Measurements from ENCODE around the gene POLG2.
A peak's percentile ranks its signal among the peaks of the same experiment; 100 is the strongest.

Gene POLG2

GRCh38 chr17:64496786-64497564 is at the start of gene POLG2:
TSS of gene POLG2 (minus strand) at chr17:64497054. CDS start at chr17:64496968, 86 bp downstream.
- DNase-seq (ENCODE audit: low spot score), result peak; percentile 92

GRCh38 chr17:64544742-64545141 is 47.9 kb upstream of the POLG2 start:
- no peak for DNase-seq (ENCODE audit: low spot score)

DNA sequence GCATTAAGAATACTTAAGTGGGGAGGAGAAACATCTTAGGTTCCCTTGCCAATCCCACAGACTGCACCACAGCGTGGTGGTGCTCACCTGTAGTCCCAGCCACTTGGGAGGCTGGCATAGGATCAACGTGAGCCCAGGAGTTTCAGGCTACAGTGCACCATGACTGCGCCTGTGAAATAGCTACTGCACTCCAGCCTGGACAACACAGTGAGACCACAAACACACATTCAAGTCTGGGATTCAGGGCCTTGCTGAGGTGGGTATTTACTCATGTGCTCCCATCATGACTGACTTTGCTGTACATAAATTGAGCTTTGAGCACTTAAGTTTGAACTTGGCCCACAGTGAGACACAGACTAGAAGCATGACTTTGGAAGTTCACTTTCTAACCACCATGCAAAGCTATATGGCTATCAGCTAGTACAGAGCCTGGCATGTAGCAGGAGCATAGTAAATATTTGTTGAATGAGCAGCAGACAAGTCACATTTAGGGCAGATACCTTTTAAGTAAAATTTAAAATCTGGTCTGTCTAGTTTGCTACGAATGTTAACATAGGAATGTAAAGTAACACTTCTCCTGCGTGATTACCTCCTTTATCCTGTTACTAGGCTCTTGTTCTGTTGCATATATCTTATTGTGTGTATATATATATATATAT is 43.4 kb upstream of the POLG2 start:
- no peak for DNase-seq (ENCODE audit: low spot score)

DNA sequence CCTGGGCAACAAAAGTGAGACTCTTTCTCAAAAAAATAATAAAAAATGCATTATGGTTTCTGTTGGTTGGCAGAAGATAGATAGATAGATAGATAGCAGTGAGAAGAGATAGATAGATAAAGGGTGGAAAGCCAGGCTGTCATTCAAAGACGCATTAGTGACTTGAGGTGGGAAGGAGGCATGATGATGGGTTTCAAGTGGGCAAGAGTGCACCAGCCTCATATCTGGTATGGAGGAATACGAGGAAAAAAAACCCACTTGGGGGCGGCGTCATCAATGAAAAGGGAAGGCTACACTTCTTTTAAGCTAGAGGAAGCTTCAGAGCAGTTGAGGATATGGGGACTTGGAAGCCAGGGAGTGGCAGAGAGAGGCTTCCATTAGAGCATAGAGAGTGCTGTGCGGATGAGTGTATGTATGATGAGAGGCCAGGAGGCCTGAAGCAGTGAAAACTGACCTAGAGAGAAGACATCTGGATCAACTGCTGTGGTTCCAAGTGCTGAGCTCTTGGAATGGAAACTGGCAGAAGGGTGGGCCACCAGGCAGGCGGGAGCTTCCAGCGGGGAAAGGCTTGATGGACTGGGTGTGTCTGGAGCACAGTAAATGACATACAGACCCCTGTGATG is 41.8 kb upstream of the POLG2 start:
- DNase-seq (ENCODE audit: low spot score), result no peak

GRCh38 chr17:64537488-64537887 is 40.6 kb upstream of the POLG2 start:
- DNase-seq (ENCODE audit: low spot score), result peak; percentile 64

DNA sequence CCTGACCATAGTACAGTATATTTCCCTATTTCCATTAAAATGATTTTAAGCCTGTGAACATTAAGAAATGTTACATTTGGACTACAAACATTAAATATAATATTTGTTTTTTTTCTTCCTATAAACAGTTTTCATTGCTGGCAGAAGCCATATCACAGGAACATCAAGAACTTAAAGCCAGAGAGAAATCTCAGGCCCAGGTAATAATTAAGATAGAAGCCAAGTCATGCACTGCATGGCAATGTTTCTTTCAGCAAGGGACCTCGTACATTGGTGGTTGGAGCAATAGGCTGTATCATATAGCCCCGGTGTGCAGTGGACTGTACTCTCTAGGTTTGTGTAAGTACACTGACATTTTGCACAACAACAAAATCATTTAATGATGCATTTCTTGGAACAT is 40.1 kb upstream of the POLG2 start:
- DNase-seq (ENCODE audit: low spot score), result no peak

DNA sequence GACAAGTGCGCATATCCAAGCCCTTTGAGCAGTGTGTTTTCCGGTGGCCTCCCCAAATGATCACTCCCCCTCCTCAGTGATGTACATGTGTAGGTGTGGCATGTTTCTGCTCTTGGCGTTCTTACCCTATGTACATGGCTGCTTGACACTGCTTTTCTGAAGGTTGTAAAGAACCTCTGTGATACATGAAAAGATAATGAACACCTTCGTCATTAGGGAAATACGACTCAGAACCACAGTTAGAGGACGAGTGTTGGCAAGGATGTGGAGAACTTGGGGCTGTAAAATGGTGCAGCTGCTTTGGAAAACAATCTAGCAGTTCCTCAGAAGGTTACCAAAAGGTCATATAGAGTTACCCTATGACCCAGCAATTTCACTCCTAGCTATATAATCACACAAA is 38.5 kb upstream of the POLG2 start:
- no peak for DNase-seq (ENCODE audit: low spot score)

GRCh38 chr17:64534187-64534586 is 37.3 kb upstream of the POLG2 start:
- DNase-seq (ENCODE audit: low spot score), result peak; percentile 33

DNA sequence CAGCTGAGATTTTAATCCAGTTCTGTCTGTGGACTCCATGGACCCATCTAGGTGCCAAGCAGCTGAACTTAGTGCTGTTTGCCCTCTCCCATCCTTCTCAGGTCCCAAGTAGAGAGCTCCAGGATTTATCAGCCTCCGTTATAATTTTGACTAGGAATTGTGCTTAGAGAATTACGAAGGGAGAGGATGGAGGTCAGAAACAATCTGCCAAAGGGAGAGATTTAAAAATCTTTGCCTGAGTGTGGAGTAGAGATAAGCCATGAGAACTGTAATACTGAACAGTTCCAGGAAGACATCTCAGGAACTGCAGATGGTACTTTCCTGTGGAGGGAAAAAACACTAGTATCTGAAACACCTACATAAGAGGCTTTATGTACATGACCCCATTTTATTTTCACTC is 36.9 kb upstream of the POLG2 start:
- DNase-seq (ENCODE audit: low spot score), result peak; percentile 47

GRCh38 chr17:64532409-64532808 is 35.6 kb upstream of the POLG2 start:
- no peak for DNase-seq (ENCODE audit: low spot score)

DNA sequence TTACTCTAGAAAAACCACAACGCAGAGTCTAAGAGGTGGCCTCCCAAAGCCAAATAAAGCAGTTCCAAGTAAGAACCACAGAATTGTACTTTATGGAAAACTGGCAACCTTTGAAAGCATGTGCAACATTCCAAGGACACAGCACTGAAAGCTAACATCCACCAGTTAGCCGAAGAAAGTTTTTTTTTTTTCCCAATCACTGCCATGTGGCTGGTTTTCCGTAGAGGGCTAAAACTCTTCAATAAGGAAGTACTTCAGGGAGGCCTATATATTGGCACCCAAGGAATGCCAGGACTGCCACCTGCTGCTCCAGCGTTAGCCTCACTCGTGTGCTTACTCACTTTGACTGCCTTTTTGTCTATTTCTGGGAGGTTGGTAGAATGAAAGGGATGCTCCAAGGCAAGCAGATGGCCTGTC is 35.1 kb upstream of the POLG2 start:
- DNase-seq (ENCODE audit: low spot score), result no peak

DNA sequence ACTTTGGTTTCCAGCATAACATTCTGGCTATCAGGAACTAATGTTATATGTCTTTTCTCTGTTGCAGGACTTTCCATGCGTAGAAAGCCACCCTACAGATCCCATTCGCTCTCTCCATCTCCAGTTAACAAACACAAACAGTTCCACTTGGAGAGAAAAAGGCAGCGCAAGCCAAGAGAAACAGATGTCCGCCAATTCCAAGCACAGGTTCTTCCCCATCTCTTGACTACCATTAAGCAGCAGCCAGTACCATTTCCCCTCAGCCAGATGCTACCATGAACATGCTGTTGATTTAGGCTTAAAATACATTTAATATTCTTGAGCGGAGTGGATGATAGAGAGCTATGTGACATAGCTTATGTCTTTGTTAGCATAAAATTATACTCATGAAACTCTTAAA is 32.4 kb upstream of the POLG2 start:
- no peak for DNase-seq (ENCODE audit: low spot score)

GRCh38 chr17:64527914-64528313 is 31.1 kb upstream of the POLG2 start:
- DNase-seq (ENCODE audit: low spot score), result no peak

DNA sequence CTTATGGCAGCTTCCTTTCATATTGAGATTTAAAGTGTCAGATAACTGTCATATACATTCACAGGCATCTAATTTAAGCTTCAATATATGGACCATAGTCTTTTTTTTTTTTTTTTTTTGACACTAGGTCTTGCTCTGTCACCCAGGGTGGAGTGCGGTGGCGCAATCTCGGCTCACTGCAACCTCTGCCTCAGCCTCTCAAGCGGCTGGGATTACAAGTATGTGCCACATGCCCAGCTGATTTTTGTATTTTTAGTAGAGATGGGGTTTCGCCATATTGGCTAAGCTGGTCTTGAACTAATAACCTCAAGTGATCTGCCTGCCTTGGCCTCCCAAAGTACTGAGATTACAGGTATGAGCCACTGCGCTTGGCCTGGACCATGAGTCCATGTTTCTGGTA is 23.5 kb upstream of the POLG2 start:
- DNase-seq (ENCODE audit: low spot score), result no peak

DNA sequence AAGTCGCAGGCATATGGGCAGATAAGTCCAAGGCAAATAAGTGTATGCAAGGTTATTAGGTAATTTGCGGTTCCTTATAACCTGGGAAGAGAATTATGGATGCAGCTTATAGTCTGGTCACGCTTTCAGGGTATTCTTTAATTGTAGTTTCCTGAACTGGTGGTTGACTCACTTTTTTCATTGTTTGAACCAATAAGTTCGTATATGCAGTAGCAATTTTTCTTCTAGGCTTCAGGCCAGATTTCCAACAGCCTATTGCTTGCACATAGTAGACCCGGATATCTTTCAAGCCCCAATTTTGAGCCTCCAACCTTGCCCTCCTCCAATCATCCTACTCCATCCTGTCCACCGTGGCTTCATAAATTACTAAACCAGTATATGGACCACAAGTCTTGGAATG is 22.7 kb upstream of the POLG2 start:
- DNase-seq (ENCODE audit: low spot score), result no peak

DNA sequence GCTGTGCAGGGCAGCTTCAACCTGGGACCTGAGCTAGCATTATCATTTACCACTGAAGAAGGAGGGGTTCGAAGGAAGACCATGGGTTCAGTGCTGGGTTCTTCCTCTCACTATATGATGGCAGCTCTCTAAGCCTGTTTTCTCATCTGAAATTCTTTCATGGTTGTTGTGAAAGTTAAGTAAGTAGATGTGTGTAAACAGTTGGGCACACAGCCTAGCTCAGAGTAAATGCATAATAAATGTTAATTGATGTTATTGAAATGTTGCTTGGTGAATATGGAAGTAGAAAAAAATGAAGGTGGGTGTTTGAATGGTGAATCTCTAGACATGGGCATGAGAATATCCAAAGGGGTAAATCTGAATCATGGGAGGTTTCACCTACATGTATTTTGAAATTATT is 19.0 kb upstream of the POLG2 start:
- DNase-seq (ENCODE audit: low spot score), result no peak

DNA sequence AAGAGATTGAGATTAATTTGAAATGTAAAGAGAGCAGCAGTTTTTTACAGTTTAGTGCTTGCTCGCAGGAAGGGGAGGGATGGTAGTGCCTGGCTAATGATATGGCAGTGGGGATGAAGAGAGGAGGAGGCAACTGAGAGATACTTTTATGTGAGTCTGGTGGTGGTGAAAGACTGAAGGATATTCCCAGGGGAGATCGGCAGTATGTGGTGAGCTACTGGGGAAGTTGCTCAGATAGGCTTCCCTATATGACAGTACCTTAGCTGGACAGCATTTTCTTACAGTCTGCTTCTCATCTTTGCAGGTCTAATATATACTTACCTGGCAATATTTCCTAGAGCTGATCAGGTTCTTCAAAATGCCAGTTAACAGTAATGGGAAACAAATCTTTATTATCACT is 18.6 kb upstream of the POLG2 start:
- no peak for DNase-seq (ENCODE audit: low spot score)

DNA sequence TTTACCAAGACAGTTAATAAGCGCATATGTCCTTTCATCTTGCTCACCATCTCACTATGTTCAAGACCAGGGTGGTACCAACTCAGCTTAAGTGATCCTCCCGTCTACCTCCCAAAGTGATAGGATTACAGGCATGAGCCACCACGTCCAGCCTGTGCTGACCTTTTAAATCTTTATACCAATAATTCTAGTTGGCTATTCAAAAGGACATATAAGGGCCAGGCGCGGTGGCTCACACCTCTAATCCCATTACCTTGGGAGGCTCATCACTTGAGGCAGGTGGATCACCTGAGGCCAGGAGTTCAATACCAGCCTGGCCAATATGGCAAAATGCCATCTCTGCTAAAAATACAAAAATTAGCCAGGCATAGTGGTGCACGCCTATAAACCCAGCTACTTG is 12.3 kb upstream of the POLG2 start:
- DNase-seq (ENCODE audit: low spot score), result no peak

DNA sequence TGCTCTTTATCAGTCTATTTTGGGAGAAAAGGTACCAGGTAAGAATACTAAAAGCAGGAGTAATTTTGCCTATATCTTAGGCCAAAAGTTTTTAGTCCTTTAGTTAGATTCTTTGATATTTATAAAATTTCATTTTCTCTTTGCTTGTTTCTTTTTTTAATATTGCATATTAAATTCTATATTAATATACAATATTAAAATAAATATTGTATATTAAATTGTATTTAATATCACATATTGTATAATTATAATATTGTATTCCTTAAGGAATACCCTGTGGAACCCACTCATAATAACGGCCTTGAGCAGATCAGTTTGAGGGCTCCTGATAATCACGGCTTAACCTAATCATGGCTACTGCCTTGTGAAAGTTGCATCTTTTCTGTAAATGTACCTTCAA is 11.8 kb upstream of the POLG2 start:
- DNase-seq (ENCODE audit: low spot score), result no peak

DNA sequence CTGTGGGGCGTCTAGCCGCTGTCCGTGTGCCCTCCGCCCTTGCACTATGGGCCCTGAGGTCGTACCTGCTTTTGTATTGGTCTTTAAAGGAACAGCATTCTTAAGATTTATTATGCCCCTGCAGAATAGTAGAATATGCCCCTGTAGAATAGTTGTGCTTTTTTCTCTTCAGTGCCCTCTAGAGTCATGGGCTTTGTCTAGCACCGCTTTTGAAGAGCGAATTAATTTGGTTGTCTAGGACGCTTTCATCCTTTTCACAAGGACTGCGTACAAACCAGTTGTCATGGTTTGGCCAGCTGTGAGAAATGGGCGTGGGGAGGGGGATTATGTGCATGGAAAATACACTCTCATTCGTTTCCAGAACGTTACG is 10.5 kb upstream of the POLG2 start:
- peak; percentile 69 for DNase-seq (ENCODE audit: low spot score)

DNA sequence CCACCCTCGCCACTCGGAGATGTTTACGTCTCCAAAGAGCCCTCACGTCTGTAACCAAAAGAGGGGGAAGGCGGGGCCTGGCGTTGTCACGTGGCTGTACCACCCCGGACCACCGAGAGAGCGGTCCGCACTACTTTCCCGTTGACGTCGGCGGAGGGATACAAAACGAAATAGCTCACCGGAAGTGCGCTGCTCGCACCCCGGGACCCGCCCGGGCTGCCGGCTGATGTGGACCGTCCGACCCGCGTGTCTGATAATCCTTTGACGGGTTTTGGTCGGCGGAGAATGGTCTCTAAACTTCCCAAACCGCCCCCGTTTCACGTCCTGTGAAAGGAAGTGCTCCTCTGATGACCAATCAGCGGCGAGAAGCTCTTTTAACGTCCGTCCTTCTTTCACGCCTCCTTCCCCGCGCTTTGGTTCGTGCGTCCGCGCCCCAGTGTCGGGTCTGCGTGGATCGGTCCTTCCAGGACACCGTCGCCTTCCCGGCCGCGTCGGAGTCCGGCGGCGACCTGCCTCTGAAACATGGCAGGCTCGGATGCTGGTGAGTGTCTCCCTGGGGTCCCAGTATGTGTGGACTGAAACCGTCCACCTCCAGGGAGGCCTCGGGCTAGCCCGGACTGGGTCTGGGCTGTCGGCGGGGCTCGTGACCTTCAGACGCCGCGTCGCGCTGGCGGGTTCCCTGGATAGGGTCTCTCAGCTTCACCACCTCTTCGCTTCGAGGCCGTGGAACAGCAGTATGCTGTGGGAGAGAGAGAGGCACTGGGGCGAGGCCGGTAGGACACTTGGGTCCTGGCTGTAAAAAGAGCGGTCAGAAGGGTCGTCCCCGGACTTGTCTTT is 9.9 kb upstream of the POLG2 start, which contains the start of gene CEP95:
Gene CEP95 (plus strand): TSS at position 402 of the 837 bp plus-strand sequence. CDS start 121 bp downstream, at position 523.
- peak; percentile 93 for DNase-seq (ENCODE audit: low spot score)

DNA sequence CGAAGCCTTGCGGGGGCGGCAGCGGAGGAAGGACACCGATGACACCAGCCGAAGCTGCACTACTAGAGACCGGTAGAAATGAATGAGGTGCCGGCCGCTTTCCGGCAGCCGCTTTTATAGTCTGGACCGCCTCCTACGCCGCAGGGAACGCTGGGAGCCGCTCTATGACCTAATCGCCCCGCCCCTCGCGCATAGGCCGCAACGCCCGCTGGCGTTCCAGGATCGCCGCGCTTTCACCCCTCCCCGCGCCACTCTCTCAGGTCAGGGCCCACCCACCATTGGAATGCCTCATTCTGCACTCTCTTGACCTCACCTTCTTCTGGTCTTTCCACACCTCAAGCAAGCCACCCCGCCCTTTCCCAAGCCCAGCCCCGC is 9.3 kb upstream of the POLG2 start, which contains the start of gene DDX5:
Gene DDX5 (minus strand): TSS at position 89 of the 375 bp plus-strand sequence. CDS start 170 bp downstream, outside the sequence.
- DNase-seq (ENCODE audit: low spot score), result peak; percentile 98

Measured in hematopoietic multipotent progenitor cell treated with erythropoietin and hydrocortisone succinate and interleukin-3 and kit ligand, for 15 days (in vitro differentiated cells).